CD4-positive, alpha-beta T cell treated with Interleukin-17A for 1 hour (primary cell): ENCODE data around the gene SLC45A1.

ENCODE experiments used
- DNase-seq: peaks from one replicate; pipeline ENCODE4 v3.0.0-alpha.2; 2020

Gene SLC45A1

GRCh38 chr1:8312235-8313218 lies 5.4 kb upstream of the SLC45A1 start:
- DNase-seq, result no peak

- no peak for DNase-seq
Observed at GRCh38 chr1:8313231-8313630, 4.7 kb upstream of the SLC45A1 start.

GRCh38 chr1:8314346-8315280 lies 3.3 kb upstream of the SLC45A1 start:
- DNase-seq, result peak; percentile 63

GRCh38 chr1:8315573-8316475 lies 2.1 kb upstream of the SLC45A1 start:
- no peak for DNase-seq

GRCh38 chr1:8318436-8318835 lies 522 bp downstream of the SLC45A1 start:
- peak; percentile 1 for DNase-seq

- DNase-seq, result no peak
Observed at GRCh38 chr1:8321612-8322011, 3.7 kb downstream of the SLC45A1 start.

GRCh38 chr1:8323706-8324105 lies 5.8 kb downstream of the SLC45A1 start:
- no peak for DNase-seq

- no peak for DNase-seq
Observed at GRCh38 chr1:8324176-8324810, 6.4 kb downstream of the SLC45A1 start.

- DNase-seq, result no peak
Observed at GRCh38 chr1:8325771-8326170, 7.9 kb downstream of the SLC45A1 start.

- no peak for DNase-seq
Observed at GRCh38 chr1:8326265-8326664, 8.4 kb downstream of the SLC45A1 start.

- no peak for DNase-seq
Observed at GRCh38 chr1:8328271-8328670, 10.4 kb downstream of the SLC45A1 start.

GRCh38 chr1:8329439-8329838 lies 11.5 kb downstream of the SLC45A1 start:
- DNase-seq, result no peak

GRCh38 chr1:8329858-8330257 lies 11.9 kb downstream of the SLC45A1 start:
- DNase-seq, result no peak

- no peak for DNase-seq
Observed at GRCh38 chr1:8330271-8331125, 12.6 kb downstream of the SLC45A1 start.

- DNase-seq, result no peak
Observed at GRCh38 chr1:8332806-8333205, 14.9 kb downstream of the SLC45A1 start.

GRCh38 chr1:8333246-8333987 lies 15.5 kb downstream of the SLC45A1 start:
- no peak for DNase-seq

- no peak for DNase-seq
Observed at GRCh38 chr1:8334106-8334851, 16.4 kb downstream of the SLC45A1 start.

GRCh38 chr1:8335246-8335645 lies 17.3 kb downstream of the SLC45A1 start:
- no peak for DNase-seq

- no peak for DNase-seq
Observed at GRCh38 chr1:8337776-8338525, 20.0 kb downstream of the SLC45A1 start.
